HG03159 (cell line): Measurements from ENCODE around the gene SYT8.

ENCODE experiments used
- ATAC-seq: cut with Tn5 transposase; IDR thresholded peaks from one replicate; pipeline ENCODE4 v1.9.1; 2021; ENCODE audit warnings: mild to moderate bottlenecking, moderate library complexity; ENCODE audit not compliant: unreplicated experiment

Gene SYT8

DNA sequence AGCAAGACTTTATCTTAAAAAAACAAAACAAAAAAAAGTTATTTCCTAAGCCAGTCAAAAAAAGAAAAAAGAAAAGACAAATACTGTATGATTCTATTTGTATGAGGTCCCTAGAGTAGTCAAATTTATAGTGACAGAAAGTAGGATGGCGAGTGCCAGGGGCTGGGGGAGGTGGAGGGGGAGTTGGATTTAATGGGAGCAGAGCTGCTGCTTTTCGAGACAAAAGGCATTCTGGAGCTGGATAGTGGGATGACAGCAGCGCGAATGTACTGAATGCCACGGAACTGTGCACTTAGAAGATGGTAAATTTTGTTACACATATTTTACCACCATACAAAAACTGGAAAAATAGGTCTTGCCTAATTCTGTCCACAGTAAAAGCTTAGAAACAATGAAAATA lies 17.8 kb upstream of the SYT8 start:
- no peak for ATAC-seq

DNA sequence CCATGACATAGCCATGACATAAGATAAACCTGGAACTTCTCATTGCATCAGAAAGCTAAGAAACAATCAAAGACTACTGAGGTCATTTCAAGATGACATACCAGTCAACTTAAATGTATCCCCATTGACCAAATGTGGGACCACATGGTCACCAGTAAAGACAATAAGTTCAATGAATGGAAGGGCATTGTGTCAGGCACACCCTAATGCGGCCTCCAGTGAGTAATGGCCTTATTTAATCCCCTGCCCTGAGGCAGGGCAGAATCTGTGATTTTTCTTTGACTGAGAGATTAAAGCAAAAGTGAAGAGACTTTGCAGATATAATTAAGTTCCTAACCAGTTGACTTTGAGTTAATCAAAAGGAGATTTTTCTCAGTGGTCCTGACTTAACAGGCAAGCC lies 17.3 kb upstream of the SYT8 start:
- ATAC-seq, result no peak

DNA sequence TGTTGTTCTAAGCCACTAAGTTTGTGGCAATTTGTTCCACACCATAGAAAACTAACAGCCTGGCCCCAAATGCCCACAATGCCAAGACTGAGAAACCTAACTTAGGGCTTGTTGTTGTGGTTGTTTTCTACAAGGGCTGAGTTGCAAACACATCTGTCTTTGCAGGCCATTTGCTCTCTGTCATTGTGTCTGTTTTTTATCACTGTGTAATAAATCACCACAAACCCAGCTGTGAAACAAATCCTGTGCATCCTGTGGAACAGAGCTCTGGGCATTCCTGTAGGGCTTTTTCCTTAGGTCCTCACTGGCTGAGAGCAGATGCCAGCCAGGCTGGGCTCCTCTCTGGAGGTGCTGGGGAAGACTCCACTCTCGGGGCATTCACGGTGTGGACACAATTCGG lies 15.7 kb upstream of the SYT8 start:
- no peak for ATAC-seq

DNA sequence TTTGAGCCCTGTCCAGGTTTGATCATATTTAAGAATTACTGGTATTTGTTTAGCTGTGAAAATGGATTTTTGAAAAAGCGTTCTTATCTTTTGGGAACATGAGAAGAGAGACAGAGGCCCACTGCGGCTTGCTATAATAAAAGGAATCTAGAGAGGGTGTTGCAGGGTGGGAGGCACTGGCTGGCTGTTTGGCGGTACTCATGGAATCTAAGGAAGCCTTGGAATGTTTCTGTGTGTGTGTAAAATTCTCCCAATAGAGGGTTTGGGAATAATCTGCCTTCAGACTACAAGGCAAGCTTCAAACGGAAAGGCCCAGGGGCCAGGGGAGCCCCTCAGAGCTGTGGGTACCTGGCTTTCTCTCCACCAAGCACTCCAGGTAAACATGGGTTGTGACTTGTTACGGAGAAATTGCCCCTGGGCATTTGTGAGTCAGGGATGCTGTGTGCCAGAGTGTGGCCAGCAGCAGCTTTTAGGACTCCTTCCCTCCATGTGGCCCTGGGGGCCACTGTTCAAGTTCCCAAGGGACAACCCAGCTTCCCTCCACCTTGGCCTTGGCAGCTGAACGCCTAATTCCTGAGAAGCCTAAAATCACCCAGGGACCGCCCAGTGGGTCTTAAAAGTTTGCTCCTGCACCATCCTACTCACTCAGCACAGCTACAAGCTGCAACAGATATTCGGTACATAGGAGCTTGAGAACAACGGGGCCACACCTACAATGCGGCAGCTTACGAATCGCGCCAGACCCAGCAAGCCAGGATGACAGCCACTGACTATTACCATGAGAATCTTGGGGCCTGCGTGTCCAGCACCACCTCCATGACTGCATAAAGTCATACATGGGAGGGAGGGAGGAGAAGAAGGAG lies 14.1 kb upstream of the SYT8 start:
- no peak for ATAC-seq

DNA sequence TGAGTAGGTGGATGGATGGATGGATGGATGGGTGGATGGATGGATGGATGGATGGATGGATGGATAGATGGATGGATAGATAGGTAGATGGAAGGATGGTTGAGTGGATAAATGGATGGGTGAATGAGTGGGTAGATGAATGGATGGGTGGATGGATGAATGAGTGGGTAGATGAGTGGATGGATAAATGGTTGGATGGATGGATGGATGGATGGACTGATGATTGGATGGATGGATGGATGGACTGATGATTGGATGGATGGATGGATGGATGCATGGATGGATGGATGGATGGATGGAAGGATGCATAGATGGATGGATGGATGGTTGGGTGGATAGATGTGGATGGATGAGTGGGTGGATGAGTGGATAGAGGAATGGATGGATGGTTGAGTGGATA lies 13.2 kb upstream of the SYT8 start:
- no peak for ATAC-seq

DNA sequence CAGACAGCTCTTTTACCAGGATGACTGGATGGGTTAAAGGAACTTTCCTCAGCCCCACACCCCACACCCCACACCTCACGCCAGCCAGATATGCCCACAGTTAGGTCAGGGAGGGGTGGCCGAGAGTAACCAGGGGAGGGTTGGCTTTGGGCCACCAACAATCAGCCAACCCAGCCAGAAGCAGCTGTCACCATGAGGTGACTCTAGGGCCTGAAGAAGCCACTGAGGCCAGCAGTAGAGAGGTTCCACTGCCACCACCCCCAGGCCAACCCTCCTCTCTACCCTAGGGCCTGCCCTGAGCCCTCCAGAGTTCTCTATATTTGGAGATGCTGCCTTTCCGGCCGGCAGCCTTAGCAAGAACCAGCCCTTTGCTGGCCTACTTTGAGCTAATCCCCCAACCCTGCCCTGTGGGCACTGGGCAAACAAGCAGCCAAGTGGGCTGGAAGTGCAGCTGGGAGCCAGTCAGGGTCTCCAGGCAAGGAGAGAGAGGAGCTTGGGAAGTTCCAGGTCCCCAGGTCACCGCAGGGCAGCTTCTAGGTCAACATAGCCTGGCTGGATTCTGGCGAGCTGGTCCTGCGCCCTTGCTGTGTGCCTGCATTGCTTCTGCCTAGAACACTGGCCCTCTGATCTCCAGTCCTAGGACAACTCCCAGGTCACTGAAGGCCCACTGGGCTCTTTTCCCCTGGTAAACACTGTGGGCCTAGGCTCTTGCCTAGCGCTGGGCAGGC lies 12.0 kb upstream of the SYT8 start:
- no peak for ATAC-seq

DNA sequence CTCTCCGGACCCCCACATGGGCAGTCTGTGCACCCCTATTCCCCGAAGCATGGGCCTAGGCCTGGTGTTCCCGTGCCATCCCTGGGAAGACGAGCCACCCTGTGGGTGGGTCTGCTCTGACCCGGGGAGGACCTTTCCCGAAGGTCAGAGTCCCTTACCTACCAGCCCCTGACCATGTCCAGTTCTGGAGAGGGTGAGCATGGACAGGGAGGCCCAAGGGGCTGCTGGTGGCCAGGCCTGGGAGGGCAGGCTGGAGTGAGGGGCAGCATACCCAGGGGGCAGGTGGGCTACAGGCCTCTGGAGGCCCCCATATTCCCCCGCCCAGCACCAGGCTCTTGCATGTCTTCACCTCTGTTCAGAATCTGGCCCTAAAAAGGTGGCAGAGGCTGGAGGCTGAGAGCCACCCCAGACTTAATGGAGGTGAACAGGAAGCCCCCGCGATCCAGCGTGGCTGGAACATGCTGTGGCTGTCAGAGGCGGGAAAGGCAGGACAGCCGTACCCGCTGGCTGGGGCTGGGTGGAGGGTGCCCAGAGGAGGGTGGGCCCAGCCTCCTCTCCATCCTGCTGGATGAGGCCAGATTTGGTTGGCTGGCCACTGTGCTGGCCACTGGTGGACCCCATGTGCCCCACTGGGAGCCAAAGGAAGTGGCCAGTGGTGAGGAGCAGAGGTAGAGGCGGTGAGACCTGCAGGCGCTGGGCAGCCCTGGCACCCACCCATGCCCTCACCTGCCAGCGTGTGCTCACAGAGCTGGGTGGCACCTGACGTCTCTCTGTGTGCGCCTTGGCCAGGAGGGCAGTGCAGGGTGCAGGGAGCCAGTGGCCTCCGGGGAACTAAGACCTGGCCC lies 11.2 kb upstream of the SYT8 start:
- no peak for ATAC-seq

DNA sequence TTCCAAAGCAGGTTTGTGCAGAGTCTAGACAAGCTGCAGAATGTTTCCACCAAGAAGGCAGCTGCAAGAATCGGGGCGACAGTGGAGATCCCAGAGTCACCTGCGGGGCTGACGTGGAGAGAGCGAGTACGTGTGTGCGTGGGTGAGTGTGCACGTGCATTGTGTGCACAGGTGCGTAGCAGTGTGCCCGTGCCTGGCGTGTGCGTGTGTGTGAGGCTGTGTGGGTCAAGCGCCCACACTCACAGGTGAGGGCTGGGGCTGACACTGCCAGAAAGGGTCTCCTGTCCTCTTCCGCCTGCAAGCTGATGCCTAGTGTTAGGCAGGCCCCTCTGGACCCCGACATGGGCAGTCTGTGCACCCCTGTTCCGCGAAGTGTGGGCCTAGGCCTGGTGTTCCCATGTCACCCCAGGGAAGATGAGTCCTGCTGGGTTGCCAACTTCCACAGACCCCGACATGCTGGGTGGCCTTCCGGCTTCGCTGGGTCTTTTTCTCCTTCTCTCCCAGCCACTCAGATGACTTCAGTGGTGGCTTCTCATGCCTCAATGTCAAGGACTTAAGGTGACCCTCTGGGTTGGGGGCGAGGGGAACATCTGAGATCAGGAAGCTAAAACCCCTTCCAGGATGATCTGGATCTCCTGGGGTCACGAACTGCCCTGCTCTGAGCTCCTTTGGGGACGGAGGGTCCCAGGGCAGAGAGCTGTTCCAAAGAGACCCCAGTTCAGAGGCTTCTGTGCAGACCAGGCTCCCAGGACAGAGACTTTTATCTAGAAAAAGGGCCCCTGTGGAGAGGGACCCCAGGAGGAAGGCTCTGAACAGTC lies 10.4 kb upstream of the SYT8 start:
- no peak for ATAC-seq

DNA sequence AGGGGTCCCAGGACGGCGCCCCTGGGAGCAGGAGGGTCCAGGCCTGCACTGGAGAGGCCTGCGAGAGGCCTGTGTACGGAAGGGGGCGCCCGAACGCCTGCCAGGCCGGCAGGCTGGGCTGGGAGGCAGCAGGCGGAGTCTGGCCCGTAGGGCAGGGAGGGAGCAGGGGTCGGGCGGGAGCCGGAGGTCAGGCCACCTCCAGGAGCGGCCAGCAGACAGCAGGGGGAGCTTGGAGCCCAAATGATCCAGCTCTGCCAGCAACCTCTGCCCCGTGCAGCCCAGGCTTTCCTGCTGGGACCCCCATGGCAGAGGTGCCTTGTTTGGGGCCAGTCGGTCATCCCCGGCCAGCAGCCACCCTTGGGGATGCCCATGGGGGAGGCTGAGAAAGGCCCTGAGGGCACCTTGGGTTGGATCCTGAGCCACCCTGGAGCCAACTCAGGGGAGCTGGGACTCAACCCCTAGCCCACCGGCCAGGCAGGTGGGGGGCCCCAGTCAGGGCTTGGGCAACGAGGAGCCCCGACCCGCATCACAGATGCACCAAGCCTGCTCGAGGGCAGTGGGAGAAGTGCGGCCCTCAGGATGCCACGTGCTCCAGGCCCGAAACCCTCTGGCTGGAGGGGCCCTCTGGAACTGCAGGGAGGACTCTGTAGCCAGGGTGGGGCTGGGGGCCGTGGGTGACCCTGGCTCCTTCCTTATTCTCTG lies 9.6 kb upstream of the SYT8 start:
- no peak for ATAC-seq

DNA sequence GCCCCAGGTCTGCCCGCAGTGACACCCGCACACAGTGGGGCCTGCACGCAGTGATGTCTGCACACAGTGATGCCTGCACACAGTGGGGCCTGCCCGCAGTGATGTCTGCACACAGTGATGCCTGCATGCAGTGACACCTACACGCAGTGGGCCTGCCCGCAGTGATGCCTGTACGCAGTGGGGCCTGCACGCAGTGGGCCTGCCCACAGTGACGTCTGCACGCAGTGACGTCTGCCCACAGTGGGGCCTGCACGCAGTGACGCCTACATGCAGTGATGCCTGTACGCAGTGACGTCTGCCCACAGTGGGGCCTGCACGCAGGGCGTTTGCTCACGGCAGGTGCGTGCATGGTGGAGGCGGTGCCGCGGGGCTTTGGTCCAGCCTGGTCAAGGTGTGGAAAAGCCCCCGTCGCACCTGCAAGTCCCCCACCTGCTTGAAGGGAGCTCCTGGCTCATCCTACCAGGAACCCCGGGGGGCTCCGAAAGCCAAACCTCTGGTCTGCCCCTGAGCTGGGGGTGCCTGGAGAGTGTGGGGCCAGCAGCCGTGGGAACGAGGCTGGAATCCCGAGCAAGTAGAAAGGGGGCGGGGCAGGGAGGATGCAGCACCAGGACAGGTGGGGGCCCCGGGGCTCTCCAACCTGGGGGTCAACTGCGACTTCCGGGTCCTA lies 8.9 kb upstream of the SYT8 start:
- no peak for ATAC-seq

DNA sequence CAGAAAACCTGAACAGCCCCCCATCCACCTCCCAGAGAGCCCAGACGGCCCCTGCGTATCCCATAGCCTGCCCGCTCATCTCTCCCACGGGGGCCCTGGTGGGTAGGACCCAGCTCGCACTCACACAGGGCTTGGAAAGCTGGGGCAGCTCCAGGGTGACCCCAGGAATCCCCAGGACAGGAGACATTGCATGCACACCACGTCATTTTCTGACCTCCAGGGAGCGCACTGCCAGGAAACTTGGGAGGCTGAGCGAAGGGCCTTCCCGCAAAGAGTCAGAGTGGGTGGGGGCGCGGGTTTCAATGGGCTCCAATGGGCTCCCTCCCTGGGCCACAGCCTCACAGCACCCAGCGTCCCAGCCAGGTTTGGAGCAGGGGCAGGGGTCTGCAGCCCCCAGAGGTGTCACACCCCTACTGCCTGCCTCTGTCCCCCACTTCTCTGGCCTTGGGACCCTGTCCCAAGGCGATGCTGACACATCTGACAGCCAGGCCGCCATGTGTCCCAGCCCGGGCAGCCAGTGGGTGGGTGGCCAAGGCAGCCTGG lies 8.2 kb upstream of the SYT8 start:
- no peak for ATAC-seq

DNA sequence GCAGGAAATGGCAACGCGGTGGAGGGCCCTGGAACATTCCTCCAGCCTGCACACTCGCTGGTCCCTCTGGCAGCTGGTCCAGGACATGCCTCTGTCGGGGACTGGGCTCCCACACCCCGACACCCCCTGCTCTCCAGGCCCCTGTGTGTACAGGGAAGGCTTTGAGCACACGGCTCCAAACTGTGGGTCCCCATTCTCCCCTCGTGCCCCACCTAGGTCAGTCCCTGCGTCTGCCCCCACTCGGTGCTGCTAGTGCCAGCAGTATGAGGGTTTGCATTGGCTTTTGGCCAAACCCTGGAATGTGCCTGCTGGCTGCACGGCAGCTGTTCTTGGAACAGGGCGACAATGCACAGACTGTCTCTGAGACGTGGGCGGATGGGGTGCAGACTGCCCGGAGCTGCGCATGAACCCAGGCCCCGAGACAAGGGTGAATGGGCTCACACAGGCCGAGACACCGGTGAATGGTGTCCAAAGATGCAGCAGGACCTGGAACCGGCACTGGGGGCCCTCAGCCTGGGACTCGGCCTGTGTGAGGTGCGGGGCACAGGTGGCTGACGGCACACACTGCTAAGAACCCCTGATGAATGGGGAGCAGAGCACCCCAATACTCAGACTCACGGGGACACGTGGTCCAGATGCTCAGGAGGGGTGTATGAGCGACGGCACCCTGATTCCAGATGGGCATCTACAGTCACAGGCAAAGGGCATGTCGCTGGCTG lies 7.5 kb upstream of the SYT8 start:
- no peak for ATAC-seq

DNA sequence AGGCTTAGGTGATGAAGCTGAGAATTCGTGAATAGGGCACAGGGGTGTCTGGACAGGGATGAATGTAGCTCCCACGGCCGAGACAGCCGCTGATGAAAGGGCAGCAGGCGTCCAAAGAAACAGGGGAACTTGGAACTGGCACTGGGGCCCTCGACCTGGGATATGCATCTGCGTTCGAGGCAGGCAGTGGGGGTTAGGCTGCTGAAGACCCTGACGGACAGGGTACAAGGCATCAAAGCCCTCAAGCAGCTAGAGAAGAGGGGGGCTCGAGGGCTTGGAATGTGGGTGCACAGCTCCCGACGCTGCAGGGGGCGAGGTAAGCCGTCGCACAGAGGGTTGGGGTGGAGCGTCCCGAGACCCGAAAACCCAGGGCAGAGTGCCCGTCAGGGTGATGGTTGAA lies 6.9 kb upstream of the SYT8 start:
- ATAC-seq, result no peak

DNA sequence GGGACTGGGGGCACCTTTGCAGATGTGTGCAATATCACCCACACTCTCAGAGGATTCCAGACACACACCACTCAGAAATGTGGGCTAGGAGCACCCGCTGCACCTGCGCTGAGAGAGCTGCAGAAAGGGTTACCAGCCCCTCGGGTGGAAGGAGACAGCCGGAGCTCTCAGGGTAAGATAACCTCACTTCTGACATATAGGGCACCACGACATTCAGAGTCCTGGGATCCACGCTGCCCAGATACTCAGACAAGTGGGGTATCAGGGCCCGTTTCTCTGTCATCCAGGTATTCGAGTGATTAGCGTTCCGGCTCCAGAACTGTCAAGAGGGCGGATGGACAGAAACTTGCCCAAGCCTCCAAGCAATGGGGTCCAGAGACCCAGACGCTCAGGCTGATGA lies 6.2 kb upstream of the SYT8 start:
- ATAC-seq, result no peak

DNA sequence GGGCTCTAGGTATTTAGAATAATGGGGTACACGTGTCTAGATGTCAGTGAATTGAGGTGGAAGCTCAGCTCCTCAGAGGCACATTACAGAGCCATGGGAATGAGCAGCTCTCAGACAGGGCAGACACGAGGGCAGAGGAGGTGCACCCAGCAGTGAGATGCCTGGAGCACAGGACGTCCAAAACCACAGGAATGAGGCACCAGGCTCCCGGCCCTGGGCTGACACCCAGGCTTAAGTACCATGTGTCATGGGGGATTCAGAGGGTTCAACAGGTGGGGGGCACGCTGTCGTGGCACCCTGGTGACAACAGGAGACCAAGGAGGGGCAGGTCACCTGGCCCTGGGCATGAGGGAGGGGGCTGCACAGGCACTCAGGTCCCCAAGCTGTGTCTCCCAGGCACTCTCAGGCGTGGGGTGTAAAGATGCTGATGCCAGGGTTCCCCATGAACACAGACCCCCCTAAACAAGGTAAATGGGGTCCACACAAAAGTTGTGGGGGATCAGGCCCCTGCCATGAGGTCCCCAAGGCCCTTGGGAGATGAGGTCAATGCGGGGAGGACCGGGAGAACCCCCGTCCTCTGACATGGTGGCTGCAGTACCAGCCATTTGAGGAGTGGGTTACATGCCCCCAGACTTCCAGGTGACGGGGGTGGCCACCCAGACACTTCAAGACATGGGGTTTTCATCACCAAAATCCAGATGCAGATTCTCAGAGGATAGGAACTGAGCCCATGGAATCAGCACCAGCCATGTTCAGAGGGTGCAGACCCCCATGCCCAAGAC lies 5.6 kb upstream of the SYT8 start:
- no peak for ATAC-seq

DNA sequence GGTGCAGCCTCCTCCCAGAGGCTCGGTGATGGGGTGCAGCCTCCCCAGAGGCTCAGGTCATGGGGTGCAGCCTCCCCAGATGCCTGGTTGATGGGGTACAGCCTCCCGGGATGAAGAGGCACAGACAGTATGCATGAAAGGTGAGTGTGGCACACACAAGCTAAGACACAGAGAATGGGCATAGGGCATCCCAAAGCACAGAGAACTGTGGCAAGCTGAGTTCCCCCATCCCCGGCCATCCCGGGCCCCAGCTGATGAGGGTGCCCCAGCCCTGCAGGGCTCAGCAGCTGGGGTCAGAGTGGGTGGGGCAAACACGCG lies 4.8 kb upstream of the SYT8 start:
- no peak for ATAC-seq

DNA sequence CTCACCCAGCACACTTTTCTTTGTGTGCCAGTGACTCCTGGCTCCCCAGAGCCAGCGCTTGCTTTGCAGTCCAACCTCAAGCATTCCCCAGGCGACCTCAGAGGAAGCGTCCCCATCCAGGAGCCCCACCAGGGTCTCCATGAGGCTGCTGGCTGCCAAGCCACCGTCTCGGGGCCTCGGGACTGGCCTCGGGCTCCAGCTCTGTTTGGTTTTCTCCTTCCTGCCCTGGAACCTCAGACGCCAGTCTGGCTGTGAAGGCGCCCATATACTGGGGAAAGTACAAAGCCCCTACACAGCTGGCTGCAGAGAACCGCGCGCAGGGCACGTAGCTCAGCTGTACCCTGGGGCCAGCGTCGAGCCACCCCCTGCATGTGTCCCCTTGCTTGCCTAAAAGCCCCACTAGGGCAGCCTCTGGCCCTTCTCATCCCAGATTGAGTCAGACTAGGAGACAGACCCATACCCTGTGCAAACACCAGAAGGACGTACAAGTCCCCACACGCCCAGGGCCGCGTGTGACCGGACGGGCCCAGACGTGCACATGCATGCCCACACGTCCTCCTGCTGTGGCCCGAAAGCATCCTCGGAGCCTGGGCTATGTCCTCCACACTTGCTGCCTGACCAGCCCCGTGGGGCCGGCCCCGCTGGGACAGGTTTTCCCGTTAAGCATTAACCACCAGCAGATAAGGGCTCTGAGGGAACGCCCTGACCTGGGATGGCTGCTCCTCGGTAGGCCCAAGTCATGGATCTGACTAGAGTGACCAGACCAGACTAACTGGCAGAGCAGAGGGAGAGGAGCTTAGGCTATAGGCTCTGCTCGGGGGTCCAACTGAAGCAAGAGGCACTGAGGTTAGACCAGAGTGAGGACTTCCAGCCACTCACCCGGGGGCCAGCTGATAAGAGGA lies 4.2 kb upstream of the SYT8 start:
- ATAC-seq, result no peak
